SU-DHL-6 (cell line): Measurements from ENCODE around the gene PRMT9.

Source experiments
- CTCF ChIP-seq: fragments of 200-600 bp; sonication (generic); IDR thresholded peaks from one replicate; pipeline ENCODE4 v1.5.1; 2017; ENCODE audit warnings: antibody characterized with exemption, mild to moderate bottlenecking, low read length, moderate library complexity; ENCODE audit not compliant: insufficient read depth, poor library complexity, severe bottlenecking
- EZH2phosphoT487 ChIP-seq: fragments of 200-600 bp; sonication (generic), shearing (Covaris generic); conservative IDR thresholded peaks from 2 replicates; pipeline ENCODE4 v1.6.1; 2018; ENCODE audit warnings: mild to moderate bottlenecking, antibody characterized with exemption, low read length, moderate library complexity, mixed read lengths

GRCh38 chr4:147590249-147590920, 93.6 kb downstream of the PRMT9 start:
- TF ChIP-seq EZH2phosphoT487 (no peak), CTCF (peak; percentile 78)
